DMS153 (cell line): Measurements from ENCODE around the gene NRTN.

Experiments used
- DNase-seq: peaks from one replicate; lab custom pipeline; 2025; lab: John Stamatoyannopoulos, UW

NRTN gene

GRCh38 chr19:5814852-5815246 is 10.0 kb downstream of the NRTN start:
- DNase-seq: no peak

GRCh38 chr19:5817218-5817617 is 12.4 kb downstream of the NRTN start:
- no peak for DNase-seq

- DNase-seq: no peak
These were observed 13.7 kb downstream of the NRTN start for GRCh38 chr19:5818594-5818993.

- no peak for DNase-seq
These were observed 15.9 kb downstream of the NRTN start for GRCh38 chr19:5820785-5821184.

GRCh38 chr19:5821521-5822180 is 16.8 kb downstream of the NRTN start:
- no peak for DNase-seq

DNA sequence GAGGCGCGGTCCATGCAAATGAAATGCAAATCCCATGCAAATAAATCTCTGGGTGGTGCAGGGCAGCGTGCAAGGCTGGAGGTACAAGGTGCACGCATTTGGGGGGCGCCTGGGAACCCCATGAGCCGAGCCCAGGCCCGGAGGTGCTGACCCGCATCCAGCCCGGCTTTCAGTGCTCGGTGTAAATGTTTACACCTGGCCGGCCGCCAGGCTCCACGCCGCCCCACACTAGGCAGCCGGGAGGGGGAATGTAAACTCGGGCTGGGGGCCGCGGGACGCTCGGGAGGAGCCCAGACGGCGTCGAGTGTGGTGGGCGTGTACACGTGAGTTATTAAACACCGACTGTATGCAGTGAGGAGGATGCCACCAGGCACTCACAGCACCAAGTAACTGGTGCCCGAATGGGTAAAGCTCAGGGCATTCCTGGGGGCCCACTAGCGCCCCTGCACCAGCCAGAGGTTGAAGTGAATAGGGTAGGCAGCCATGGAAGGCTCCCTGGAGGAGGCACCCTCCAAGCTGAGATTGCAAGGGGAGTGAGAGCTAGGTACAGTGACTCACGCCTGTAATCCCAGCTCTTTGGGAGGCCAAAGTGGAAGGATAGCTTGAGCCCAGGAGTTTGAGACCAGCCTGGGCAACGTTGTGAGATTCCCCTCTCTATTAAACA is 17.4 kb downstream of the NRTN start:
- no peak for DNase-seq

- no peak for DNase-seq
These were observed 18.9 kb downstream of the NRTN start for GRCh38 chr19:5823579-5824281.

GRCh38 chr19:5824751-5825150 is 19.9 kb downstream of the NRTN start:
- no peak for DNase-seq

DNA sequence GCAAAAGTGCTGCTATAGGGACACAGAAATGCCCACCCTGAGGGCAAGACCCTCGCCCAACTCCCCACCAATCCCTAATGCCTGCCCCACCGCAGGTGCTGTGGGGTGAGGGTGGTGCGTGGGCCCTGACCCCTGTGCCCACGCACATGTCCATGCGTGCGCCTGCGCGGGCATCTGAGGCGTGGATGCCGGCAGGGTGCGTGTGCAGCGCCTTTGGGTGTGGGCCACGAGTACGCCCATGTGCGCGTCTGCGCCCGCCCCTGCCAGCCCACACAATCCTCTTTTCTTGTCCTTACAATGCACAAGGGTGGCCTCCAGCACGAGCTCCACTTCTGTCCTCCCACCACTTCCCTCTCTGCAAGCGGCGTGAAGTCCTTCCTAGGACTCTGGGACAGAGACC is 20.3 kb downstream of the NRTN start:
- DNase-seq: no peak

GRCh38 chr19:5826531-5827341 is 21.9 kb downstream of the NRTN start:
- peak; percentile 94 for DNase-seq

DNA sequence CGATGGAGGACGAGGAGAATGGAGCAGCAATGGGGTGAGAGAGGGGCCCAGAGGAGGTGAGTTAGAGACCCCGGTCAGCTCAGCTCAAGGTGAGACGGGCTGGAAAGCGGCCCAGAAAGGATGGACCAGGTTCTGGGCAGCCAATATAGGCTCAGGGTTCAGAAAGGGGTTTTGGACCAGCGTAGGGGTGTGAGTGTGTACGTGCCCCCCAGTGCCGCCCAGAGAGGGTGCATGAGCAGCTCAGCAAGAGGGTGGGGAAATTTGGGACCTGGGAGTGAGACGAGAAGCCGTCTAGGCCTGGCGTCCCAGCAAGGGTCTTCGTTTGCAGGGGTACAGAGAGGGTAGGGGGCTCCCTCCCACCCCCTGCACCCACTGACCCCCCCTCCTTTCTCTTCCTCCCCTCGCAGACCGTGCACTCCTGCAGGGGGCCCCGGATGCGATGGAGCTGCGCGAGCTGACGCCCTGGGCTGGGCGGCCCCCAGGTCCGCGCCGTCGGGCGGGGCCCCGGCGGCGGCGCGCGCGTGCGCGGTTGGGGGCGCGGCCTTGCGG is 22.5 kb downstream of the NRTN start:
- no peak for DNase-seq

DNA sequence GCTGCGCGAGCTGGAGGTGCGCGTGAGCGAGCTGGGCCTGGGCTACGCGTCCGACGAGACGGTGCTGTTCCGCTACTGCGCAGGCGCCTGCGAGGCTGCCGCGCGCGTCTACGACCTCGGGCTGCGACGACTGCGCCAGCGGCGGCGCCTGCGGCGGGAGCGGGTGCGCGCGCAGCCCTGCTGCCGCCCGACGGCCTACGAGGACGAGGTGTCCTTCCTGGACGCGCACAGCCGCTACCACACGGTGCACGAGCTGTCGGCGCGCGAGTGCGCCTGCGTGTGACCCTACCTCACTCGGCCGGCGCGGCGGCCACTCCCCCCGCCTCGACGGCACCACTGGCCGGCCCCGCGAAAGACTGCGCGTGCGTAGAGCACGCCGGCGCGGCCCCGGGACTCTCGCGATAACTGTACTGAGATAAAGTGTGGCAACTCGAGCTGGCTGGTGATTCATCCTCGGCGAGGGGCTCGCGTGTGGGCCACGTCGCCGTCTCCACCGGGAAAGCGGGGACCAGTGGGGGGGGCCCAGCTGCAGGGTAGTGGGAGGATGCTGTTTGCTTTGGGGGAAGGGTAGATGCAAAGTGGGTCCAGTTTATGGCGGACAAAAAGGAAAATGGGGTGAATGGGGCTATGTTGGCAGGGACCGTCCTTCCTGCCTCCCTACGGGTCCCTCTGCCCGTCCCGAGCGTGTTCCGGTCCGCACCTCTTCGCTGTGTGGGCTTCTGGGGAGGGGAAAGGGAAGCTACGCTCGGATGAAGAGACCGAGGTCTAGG is 23.2 kb downstream of the NRTN start:
- DNase-seq: peak; percentile 90

- peak; percentile 51 for DNase-seq
These were observed 24.0 kb downstream of the NRTN start for GRCh38 chr19:5828661-5829566.

GRCh38 chr19:5829567-5830310 is 24.9 kb downstream of the NRTN start:
- DNase-seq: no peak

DNA sequence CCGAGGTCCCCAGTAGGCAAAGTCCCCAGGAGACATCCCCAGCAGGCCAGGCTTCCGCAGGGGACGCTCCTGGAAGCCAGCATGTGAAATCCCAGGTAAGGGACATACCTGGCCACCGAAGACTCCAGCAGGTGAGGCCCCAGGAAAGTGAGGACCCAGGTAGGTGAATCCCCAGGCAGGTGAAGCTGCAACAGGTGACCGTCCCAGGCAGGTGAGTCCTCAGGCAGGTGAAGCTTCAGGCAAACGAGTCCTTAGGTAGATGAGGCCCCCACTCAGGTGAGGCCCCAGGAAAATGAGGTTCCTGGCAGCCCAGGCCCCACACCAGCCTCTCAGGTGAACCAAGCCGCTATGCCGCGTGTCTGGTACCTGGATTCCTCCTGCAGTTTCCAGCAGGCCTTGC is 26.3 kb downstream of the NRTN start:
- DNase-seq: no peak

DNA sequence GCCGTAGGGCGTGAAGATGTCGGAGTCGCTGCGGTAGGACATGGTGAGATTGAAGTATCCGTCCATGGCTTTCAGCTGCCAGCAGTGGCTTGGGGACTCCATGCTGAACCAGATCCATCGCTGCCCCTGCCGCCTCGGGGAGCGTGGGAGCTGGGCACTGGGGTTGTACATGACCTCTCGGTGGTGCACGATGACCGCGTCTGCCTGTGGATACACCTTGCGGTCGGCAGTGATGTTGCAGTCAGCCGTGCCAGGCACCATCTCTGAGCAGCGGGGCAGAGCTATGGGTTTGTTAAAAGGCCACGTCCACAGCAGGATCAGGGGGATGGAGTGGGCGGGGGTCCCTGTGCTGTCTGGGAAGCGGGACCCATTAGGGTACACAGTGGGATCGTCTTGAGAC is 27.2 kb downstream of the NRTN start:
- no peak for DNase-seq

DNA sequence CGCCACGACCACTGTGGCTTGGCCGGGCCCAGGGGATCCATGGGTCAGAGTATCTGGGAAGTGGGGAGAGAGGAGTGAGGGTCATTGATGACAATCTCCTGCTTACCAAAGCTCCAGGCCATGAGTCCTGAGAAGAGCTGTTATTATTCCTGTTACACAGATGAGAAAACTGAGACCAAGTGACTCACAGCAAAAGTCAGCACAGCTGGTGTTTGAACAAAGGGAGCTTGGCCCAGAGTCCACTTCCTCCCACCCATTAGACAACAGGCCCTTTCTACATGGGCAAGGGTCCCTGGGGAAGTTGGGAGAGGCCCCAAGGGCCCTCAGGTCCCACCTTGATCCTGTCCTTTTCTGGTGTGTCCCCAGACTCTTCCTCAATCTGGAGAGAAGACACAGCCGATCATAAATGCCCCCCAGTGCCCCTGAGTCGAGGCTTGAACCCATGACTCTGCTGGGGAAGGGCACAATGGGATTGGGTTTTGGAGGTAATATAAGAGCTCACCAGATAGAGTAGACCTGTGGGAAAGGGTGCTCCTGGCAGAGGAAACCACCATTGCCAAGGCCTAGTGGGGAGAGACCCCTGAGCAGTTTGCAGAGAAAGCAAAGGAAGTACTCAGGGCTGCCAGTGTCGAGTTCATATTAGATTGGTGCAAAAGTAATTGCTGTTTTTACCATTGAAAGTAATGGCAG is 27.8 kb downstream of the NRTN start:
- DNase-seq: no peak

GRCh38 chr19:5837761-5838352 is 33.0 kb downstream of the NRTN start:
- no peak for DNase-seq
